ENCODE data around the gene AKR7A2.

AKR7A2 gene

DNA sequence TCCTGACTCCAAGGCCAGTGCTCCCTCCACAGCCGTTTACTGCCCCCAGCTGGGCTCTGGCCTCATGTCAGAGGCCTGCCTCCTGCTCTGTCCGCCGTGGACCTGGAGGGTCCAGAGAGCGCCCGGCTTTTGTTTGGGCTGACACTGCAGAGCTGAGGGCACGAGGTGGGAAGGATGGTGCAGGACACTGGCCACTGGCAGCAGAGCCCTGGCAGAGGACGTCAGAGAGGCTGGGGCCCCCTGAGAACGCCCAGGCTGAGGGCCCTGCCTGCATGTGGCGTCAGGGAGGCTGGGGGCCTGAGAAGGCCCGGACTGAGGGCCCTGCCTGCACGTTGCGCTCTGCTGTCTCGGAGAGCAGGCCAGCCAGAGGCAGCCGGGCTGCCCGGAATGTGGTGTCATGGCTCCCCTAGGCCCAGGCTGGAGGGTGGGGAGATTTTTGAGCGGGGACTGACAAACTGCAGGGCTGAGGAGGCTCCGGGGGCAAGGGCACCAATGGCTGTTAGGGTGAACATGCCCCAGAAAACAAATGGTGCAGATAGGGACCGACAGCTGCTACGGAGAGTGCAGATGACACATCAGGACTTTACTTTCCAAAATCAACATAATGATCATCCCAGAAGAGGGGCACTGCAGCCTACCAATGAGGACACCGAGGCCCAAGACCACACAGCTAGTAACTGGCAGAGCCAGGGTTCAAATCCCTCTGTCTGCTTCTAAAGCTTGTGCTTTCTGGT lies 31.8 kb upstream of the AKR7A2 start:
- no peak for DNase-seq (ENCODE audit: low read depth in 2 of 2)

DNA sequence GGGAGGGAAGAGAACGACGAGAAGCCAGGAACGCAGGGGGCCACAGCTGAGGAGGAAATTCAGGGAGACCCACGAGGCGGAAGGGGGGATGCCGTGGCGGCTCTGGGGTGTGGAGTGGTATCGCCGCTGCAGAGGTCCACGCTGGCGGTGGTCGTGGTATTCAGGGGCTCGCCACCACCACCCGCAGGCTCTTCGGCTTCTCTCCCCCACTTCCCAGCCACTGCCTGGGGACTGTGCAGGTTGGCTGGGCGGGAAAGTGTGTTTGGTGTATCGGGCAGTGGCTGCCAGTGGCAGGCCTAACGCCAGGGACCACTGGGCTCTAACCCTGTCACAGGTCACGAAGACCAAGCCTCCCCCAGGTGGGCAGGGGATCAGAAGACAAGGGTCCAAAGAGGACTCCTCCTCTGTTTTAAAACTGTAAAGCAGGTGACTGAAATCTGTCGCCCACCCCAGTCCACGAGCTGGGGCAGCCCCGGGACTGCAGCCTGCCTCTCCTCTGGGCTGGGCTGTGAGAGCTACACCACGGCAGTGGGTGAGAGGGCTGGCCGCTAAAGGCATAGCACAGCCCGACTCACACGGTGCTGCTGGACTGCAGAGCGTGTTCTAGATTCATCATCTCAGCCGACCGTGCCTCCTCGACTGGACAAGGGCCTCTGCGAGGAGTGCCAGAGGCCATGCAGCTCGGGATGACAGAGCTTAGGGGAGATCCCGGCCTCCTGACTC lies 31.1 kb upstream of the AKR7A2 start:
- no peak for DNase-seq (ENCODE audit: low read depth in 2 of 2)

DNA sequence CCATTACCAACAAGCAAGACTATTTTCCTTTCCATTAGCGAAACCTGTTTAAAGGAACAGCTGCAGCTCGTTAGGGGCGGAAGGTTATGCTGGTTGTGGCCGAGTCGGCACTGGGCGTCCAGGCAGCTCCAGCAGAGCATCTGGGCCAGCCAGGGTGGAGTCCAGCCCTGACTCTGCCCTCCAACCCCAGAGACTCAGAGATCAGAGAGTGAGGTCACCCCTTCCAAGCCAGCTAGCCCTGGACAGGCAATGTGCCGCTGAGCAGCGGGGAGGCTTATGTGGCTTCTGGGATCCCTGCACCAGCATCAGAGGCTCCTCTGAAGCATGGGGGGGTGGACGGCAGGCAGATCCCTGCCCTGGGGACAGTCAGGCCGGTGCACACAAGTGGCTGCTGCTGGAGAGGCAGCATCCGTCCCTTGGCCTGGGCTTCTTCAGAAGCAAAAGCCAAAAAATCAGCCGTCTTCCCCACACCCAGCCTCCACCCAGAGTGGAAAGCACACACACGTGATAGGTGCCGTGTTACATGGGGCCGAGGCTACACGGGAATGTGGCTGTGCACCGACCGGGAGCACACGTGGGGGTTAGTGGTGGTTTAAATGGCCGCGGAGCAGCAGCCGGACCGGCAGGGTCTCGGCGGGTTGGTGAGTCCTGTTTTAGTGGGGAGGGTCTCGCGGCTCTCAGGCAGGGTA lies 30.3 kb upstream of the AKR7A2 start:
- DNase-seq (ENCODE audit: low read depth in 2 of 2) = no peak

DNA sequence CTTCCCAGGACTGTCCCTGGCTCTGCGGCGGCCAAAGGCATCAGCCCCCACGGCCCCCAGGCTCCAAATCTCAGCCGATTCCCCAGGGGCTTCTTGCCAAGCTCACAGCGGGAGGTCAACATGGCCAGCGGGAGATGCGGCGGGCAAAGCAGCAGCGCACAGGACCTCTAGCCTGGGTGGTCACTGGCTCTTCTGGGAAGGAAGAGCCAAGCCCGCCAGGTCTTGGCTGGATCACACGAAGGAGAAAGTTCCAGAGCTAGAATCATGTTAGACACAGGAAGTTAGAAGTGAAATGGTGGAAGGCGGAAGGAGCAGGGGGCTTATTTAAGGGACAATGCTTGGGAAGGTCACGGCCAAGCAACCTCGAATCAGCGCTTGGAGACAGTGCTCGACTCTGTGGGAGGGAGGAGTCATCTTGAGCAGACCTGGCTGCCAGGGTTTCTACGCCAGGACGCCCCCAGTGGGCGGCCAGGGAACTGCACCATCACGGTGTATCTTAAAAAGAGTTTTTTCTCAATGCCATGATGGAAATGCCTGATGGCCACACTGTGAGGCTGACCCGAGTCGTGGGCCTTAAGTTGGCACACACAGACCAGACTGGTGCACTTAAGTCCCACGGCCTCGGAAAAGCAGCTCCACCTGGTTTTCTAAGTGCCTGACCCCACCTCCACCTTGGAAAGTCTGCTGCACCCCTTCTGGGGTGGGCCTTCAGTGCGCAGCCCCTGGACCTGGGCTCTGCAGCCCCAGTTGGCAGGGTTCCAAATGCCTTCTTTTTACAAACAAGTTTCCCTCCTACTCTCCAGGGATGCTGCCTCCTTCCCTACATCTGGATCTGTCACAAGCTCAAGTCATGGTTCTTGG lies 29.5 kb upstream of the AKR7A2 start:
- peak; percentile 67 to 79 for DNase-seq (ENCODE audit: low read depth in 2 of 2)

DNA sequence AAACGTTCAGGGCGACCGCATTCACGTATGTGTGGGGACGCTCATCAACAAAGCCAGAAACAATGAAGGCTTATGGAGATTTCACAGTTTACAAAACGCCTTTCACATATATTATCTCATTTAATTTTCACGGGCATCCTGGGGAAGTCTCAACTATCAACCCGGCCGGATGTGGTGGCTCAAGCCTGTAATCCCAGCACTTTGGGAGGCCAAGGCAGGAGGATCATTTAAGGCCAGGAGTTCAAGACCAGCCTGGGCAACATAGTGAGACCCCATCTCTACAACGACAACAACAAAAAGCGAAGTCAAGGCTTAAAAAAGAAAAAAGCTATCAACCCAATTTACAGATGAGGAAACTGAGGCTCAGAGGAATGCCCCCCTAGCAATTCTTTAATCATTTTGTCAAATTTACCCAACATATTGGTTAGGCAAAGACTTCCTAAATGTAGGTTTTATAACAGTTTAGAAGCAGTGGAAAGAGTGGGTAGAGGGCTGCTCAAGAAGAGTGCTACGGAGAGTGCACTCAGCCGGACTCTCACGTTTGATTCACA lies 28.5 kb upstream of the AKR7A2 start:
- no peak for DNase-seq (ENCODE audit: low read depth in 2 of 2)

DNA sequence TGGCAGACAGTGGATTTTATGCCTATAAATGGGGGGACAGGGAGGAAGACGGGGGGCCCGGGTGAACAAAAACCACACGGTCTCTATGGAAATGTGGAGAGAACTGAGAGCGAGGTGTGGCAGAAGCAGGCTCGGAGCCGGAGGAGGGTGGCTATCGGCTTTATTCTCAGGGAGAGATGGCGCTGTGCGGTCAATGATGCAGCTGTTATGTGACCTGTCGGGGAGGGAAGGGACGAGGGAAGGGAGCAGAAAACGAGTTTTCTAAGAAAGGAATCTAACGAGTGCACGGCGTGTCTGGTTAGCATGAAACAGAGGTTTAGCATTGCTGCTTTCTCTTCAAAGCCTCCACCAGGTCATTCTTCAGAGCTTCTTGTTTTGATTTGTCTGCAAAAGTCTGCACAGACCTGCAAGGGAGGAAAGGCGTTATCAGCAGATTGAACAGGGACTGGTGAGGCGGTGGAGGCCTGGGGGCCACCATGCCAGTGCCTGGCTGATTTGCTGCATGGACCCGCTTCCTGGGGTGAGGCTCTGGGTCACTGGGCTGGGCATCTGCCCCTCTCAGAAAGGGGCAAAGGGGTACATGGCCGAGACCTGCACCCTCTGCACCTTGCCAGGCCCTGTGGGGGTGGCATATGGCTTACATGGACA lies 27.4 kb upstream of the AKR7A2 start:
- no peak for DNase-seq (ENCODE audit: low read depth in 2 of 2)

DNA sequence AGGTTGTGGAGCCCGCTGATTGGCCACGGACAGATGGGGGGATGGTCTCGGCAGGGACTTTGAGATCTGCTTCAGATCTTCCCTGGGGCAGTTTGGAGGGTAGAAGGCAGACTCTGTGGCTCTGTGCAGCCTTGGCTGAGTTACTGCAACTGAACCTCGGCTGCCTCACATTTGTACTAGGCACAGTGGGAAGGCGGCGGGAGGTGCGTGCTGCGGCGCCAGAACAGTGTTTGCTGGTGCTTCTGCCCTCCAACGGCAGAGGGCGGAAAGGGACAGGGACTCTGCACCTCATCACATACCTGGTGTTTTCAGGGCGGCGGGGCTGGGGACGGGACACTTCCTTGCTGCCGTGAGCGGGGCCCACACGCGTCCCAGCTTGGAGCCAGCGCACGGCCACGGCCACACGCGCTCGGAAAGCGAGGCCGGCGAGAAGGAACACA lies 26.4 kb upstream of the AKR7A2 start:
- DNase-seq (ENCODE audit: low read depth in 2 of 2) = no peak

DNA sequence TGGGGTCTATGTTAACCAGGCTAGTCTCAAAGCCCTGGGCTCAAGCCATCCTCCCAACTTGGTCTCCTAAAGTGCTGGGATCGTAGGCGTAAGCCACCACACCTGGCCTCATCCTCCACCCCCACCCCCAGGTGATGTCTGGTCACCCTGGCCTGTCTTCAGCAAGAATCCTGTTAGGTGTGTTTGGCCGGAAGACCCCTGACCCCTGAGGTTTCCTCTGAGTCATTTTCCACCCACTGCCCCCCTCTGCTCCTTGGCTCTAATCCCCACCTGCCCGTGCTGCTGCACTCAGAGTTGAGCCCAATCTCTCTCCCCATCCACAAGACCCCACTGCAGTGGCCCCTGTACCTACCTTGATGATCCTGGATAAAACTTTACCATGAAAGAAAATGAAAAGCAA lies 25.3 kb upstream of the AKR7A2 start:
- no peak for DNase-seq (ENCODE audit: low read depth in 2 of 2)

DNA sequence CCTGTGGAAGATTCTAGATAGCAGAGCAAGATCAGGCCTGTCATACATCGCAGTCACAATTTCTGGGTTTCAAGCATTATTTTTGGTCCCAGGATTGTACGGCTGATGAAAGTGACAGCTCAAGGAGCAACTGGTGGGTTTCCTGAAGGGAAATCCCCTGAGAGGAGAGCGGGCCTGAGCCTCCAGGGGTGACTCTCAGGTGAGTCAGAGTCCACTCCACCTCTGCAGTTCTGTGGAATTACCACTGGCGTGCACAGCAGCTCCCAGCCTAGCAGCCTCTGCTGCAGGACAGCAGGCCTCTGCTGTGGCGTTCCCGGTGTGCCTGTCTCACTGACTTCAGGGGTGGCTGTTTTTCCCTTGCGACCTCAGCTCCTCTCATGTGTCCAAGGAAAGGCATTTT lies 24.6 kb upstream of the AKR7A2 start:
- peak; percentile 60 to 73 for DNase-seq (ENCODE audit: low read depth in 2 of 2)

DNA sequence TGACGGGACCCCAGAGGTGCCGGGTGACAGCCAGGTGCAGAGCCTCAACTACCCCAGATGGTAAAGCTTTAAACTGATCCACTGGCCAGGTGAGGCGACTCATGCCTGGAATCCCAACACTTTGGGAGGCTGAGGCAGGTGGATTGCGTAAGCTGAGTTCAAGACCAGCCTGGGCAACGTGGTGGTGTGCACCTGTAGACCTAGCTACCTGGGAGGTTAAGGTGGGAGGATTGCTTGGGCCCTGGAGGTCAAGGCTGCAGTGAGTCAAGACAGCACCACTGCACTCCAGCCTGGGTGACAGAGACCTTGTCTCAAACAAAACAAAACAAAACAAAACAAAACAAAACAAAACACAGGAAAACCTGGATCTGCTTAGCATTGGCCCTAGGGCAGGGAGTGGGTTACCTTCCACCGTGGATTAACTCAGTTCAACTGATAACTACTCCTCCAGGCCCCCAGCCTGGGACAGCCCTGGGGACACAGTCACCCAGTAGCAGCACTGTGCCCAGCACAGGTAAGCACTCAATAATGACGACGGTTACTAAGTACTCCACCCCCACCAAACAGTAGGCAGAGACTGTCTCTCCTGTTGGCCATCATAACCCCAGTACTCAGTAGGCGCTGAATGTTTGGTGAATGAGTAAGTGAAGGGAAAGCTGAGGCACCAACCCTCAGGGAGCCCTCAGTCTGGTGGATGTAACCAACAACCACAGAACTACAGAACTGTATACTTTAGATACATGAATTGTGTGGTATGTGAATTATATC lies 21.8 kb upstream of the AKR7A2 start:
- no peak for DNase-seq (ENCODE audit: low read depth in 2 of 2)

DNA sequence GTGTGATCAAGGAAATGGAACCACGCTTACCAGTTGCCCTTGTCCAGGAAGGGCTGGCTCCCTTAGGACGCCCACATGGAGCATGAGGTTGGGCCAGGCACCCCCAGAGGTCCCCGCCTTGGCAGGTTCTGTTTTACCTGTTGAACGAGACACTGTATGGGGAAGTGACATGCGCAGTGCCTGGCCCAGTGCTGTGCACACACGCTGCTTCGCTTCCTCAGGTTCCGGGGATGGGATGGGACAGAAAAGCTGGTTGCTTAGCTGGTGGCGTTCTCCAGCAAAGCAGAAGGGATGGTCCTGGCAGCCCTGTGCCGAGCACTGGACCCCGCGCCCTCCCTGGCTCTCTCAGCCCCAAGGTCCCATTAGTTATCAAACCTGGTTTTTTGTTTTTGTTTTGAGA lies 20.9 kb upstream of the AKR7A2 start:
- DNase-seq (ENCODE audit: low read depth in 2 of 2) = no peak

DNA sequence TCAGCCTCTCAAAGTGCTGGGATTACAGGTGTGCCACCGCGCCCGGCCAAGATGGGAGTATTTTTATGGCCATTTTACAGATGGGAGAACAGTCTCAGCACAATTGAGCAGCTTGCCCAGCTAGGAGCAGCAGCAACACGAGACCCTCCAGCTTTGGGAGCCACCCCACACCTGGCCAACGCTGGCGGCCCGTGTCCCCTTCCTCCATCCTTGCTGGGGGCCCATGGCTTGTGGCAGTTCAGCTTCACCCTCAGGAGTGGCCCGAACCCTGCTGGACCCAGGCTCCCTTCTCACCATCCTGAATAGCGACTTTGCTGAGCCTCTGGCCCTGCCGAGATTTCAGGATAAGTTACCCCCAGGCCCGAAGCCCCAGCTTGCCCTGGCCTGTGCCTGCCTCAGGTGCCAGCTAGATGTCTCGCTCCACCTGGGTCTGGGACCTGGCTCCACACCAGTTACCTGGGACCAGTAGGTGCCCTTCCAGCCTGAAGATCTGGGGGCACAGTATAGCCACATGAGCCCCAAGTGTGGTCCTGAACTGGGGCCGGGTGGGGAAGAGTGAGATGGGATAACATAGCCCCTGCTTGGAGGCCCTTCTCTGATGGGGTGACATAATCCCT lies 19.4 kb upstream of the AKR7A2 start:
- DNase-seq (ENCODE audit: low read depth in 2 of 2) = no peak

DNA sequence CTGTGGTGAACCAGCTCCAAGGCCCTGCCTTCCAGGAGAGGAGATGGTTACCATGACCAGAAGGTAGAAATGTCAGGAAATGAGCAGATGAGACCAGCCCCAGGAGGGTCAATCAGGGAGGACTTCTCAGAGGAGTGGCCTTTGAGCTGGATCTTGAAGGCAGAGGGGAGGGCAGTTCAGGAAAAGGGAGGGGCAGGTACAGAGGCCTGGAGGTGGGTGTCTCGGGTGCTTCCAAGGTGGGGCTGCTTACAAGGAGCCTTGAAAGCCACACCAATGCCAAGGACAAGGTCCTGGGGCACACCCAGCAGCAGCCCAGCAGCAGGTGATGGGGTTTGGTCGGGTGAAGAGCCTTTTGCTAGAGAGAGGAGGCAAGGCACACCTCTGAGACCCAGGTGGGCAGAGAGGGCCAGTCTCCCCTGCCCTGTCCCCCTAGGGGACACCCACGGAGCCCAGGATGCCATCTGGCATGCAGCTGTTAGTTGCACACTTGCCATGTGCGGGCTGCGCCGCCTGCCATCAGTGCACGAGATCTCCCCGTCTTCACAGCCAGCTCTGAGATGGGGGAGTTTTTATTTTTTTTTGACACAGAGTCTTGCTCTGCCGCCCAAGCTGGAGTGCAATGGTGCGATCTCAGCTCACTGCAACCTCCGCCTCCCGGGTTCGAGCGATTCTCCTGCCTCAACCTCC lies 18.6 kb upstream of the AKR7A2 start:
- no peak for DNase-seq (ENCODE audit: low read depth in 2 of 2)

DNA sequence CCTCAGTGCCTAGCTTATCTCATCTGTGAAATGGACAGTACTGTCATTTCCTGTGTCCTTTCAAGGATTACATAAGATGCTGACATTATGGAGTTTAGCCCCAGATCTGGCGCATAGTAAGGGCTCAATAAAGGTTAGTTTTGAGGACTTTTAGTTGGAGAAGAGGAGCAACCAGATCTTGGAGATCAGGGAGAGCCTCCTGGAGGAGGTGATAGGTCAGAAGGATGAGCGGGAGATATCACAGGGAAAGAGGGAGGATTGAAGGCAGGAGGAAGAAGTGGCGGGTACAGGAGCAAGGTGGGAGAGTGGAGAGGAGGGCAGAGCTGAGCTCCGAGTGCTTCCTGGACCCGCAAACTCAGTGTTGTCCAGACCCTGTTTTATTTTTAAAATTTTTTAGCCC lies 17.7 kb upstream of the AKR7A2 start:
- no peak for DNase-seq (ENCODE audit: low read depth in 2 of 2)

DNA sequence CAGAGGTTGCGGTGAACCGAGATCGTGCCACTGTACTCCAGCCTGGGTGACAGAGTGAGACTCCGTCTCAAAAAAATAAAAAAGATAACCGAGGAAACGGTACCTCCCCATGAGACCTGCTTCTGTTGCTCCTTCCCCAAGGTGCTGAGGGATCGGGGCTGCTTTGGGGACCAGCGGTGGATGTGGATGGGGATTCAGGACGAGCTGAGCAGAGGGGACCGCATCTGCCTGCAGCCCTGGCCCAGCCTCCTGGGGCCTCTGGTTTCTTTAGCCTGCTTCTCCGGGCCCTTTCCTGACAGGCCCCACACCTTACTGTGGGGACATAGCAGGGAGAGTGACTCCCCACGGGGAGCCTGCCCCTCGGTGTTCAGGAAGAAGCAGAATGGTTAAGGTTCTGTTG lies 17.2 kb upstream of the AKR7A2 start:
- DNase-seq (ENCODE audit: low read depth in 2 of 2) = no peak

DNA sequence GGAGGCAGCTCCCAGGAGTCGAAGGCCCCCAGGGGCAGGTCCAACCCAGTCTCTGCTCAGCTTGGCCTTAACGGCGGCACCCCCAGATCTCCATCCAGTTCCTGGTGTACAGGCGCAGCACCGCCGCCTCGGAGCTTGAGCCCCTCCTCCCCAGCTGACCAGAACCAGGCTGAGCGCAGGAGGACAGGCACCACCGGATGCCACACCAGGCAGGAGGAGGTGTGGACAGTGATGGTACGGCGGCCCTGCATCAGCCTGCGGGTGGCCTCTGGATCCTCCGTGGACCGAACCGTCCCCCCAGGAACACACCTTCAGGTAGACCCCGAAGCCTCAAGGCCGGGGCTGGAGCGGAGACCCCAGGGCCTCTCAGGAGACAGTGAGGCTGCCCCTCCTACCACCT lies 16.5 kb upstream of the AKR7A2 start:
- no peak for DNase-seq (ENCODE audit: low read depth in 2 of 2)

DNA sequence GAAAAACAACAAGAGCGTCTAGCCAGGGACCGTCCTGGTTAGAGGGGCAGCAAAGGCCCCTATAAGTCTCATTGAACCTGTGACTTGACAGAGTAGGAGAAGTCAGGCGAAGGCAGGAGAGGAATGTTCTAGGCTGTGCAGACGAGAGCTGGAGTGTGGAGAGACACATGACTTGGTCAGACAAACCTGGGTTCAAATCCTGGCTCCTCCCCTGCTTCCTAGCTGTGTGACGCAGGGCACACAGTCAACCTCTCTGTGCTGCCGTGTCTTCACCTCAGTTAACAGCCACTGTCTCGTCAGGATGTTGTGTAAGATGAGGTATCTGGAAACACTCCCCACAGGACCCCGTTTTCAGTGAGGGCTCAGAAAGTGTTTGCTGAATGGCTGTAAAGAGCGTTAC lies 15.8 kb upstream of the AKR7A2 start:
- DNase-seq (ENCODE audit: low read depth in 2 of 2) = no peak

DNA sequence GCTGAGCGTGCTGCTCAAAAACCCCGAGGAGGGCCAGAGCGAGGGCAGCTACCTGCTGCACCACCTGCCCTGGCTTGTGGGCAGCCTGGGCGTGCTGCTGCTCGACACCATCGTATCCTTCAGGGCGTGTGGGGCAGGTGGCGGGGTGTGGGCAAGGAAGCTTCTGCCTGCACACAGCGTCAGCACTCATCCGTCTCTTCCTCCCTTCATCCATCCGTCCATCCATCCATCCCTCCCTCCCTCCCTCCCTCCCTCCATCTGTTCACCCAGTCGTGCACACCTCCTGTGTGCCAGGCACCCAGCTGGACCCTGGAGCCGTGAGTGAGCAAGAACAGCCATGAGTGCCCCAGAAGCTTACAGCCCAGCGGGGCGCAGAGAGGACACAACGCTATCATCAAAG lies 15.4 kb upstream of the AKR7A2 start:
- no peak for DNase-seq (ENCODE audit: low read depth in 2 of 2)

DNA sequence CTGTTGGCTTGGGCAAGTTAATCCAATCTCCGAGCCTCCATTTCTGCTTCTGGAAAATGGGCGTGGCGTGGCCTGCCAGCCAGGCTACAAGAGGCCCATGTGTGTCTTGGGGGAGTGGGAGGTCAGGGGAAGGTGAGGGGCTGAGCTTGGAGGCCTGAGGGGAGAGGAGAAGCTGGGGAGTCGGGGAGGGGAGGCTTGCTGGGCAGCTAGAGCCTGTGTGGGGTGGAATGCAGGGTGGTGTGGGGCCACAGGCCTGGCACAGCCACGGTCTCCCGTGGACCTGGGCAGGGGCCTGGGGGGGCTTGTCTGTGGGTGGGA lies 14.8 kb upstream of the AKR7A2 start:
- DNase-seq (ENCODE audit: low read depth in 2 of 2) = no peak
